Choroid plexus epithelial cell (primary cell): ENCODE results near the gene MRPL27.

Source experiments
- DNase-seq: peaks from one replicate; pipeline ENCODE4 v3.0.0-alpha.2; 2010; ENCODE audit warnings: low read depth
- H3K4me3 ChIP-seq: 2 replicates; pipeline ENCODE4 v1.5.1; 2011; ENCODE audit warnings: low read depth, mild to moderate bottlenecking, control low read depth, low read length, moderate library complexity
- TF ChIP-seq, protein P1 (sequence below): conservative IDR thresholded peaks from 2 replicates; pipeline ENCODE4 v1.5.1; 2011; ENCODE audit warnings: low read depth, mild to moderate bottlenecking, control low read depth, inconsistent platforms, low read length, moderate library complexity

Gene MRPL27

GRCh38 chr17:50364061-50364458 lies 8.9 kb downstream of the MRPL27 start:
- TF ChIP-seq, protein P1, sequence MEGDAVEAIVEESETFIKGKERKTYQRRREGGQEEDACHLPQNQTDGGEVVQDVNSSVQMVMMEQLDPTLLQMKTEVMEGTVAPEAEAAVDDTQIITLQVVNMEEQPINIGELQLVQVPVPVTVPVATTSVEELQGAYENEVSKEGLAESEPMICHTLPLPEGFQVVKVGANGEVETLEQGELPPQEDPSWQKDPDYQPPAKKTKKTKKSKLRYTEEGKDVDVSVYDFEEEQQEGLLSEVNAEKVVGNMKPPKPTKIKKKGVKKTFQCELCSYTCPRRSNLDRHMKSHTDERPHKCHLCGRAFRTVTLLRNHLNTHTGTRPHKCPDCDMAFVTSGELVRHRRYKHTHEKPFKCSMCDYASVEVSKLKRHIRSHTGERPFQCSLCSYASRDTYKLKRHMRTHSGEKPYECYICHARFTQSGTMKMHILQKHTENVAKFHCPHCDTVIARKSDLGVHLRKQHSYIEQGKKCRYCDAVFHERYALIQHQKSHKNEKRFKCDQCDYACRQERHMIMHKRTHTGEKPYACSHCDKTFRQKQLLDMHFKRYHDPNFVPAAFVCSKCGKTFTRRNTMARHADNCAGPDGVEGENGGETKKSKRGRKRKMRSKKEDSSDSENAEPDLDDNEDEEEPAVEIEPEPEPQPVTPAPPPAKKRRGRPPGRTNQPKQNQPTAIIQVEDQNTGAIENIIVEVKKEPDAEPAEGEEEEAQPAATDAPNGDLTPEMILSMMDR: no peak
- H3K4me3 ChIP-seq: no peak overlapping the region
- no peak for DNase-seq

- TF ChIP-seq, protein P1: no peak
- DNase-seq: peak; percentile 81
- no peak overlapping the region for H3K4me3 ChIP-seq
Measured at GRCh38 chr17:50363217-50364060, 9.5 kb downstream of the MRPL27 start.

DNA sequence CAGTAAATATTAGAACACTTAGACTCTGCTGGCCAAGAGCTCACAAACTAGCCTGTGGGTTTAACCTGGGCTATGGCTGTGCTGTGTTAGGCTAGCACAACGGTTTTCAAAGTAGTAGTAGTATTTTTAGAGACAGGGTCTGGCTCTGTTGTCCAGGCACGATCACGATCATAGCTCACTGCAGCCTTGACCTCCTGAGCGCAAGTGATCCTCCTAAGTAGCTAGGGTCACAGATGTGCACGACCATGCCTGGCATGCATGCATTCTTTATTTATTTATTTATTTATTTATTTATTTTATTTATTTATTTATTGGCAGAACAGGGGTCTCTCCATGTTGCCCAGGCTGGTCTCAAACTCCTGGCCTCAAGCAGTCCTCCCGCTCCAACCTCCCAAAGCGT lies 10.3 kb downstream of the MRPL27 start:
- H3K4me3 ChIP-seq: no peak overlapping the region
- TF ChIP-seq, protein P1: no peak
- no peak for DNase-seq

DNA sequence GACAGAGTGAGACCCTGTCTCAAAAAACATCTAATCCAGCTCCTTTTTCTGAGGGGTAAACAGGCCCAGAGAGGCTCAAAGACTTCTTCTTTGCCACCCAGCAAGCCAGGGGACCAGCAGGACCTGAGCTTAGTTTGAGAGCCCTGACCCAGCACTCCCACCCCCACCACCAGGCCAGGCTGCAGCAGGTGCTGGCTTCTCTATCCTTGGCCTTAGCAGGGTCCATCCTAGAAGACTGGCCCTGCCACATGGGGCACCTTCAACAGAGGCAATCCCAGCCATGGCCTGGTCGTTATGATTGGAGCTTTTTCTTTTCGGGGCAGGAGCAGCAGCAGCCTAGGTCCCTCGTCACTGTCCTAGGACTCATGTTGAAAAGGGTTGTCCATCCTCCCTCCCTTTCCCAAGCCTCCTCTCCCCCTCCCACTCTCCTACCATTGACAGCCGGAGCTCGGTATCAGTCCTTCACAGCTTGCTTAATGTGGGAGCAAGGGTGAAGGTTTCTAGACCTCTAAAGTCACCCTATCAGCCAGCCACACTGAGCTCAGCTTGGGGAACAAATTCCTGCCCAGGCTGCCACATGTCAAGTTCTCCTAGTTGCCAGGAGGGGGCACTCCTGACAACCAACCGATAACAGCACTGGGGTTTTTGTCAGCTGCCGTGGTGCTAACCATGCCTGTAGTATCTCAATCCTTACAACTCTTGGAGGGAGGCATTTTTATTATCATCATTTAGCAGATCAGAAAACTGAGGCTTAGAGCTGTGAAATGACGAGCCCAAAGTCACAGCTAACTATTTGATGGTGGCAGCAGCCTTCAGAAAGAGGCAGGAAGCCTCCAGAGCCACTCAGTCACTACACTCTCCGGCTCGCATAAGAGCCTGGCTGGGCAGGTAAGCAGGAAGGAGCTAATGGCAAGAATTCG lies 11.2 kb downstream of the MRPL27 start:
- TF ChIP-seq, protein P1: peak; percentile 83
- no peak overlapping the region for H3K4me3 ChIP-seq
- peak; percentile 89 for DNase-seq

GRCh38 chr17:50360486-50361115 lies 12.4 kb downstream of the MRPL27 start:
- TF ChIP-seq, protein P1: no peak
- no peak for DNase-seq

GRCh38 chr17:50359998-50360461 lies 13.0 kb downstream of the MRPL27 start:
- H3K4me3 ChIP-seq: no peak overlapping the region
- DNase-seq: no peak
- TF ChIP-seq, protein P1: no peak

More at GRCh38 chr17:50360486-50361115, 12.4 kb downstream of the MRPL27 start:
- no peak overlapping the region for H3K4me3 ChIP-seq
